ENCODE measurements around the gene ZBTB16. TPM values are rescaled to one million over a fixed set of nuclear protein-coding genes. Genes with fewer than 3 reads are reported as not detected.

ZBTB16 gene
- total and polyA plus RNA-seq, 2 experiments from 2014 or later = 0.29 to 1.4 TPM

DNA sequence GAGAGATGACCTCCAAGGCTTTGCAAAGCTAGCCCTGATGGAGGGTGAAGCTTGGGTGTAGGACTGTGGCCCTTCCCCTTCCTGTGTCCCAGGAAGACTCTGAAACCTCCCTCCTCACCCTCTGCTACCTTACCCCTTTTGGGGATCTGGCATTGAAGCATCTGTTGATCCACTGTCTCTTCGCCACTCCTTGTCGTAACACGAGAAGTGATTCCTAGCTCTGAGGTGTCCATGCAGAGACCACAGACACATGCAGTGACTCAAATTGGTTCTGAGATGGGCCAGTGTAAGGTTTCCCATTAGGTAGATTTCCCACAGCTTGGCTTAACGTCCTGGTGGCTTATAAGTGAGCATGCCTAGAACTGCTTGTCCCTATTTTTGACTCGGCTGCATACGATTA lies 101.4 kb downstream of the ZBTB16 start:
- Histone ChIP-seq H3K36me3 (ENCODE audit: insufficient read depth) (no peaks in the 10 kb centered on the region), H3F3A (replicated peaks; ENCODE audit: low read depth) (no peaks in the 10 kb centered on the region), H3K9me2 (ENCODE audit: insufficient read depth) (no peaks in the 10 kb centered on the region), H3K79me2 (replicated peaks; ENCODE audit: insufficient read depth) (no peaks in the 10 kb centered on the region), H3K27me3 (ENCODE audit: insufficient read depth) (no peaks in the 10 kb centered on the region), H3K4me2 (no peak overlapping the region), H3K27ac (ENCODE audit: low read depth) (no peak overlapping the region), H2AFZ (peak overlapping the region; percentile 32), H3K4me3 (no peak overlapping the region), H4K20me1 (replicated peaks; ENCODE audit: insufficient read depth) (no peaks in the 10 kb centered on the region), H3K4me1 (ENCODE audit: insufficient read depth) (peaks cover 13% of the 10 kb centered on the region; the same call in 1 of the 2 replicates)
- TF ChIP-seq JUNB (IDR thresholded peaks at IDR 0.05; ENCODE audit: unreplicated experiment) (no peak), ETS1 (IDR thresholded peaks at IDR 0.05) (no peak)
- TF ChIP-seq, protein P1, sequence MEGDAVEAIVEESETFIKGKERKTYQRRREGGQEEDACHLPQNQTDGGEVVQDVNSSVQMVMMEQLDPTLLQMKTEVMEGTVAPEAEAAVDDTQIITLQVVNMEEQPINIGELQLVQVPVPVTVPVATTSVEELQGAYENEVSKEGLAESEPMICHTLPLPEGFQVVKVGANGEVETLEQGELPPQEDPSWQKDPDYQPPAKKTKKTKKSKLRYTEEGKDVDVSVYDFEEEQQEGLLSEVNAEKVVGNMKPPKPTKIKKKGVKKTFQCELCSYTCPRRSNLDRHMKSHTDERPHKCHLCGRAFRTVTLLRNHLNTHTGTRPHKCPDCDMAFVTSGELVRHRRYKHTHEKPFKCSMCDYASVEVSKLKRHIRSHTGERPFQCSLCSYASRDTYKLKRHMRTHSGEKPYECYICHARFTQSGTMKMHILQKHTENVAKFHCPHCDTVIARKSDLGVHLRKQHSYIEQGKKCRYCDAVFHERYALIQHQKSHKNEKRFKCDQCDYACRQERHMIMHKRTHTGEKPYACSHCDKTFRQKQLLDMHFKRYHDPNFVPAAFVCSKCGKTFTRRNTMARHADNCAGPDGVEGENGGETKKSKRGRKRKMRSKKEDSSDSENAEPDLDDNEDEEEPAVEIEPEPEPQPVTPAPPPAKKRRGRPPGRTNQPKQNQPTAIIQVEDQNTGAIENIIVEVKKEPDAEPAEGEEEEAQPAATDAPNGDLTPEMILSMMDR (conservative IDR thresholded peaks at IDR 0.05; ENCODE audit: low read depth in 2 of 2) = no peak
- Mint-ChIP-seq H3K4me1 (peaks cover 20% of the 10 kb centered on the region), H3K36me3 (ENCODE audit: low read depth) (no peaks in the 10 kb centered on the region; the same call in 2 of the 3 replicates), H3K27ac (no peak overlapping the region), H3K9me3 (no peaks in the 10 kb centered on the region), H3K27me3 (ENCODE audit: insufficient read depth, low read depth, poor library complexity) (peaks cover 3% of the 10 kb centered on the region), H3K4me3 (no peak overlapping the region)
- ATAC-seq (no peak), DNase-seq (ENCODE audit: low spot score) (no peak)

- no peak for ATAC-seq
- Mint-ChIP-seq H3K36me3 (ENCODE audit: low read depth) (no peaks in the 10 kb centered on the region; the same call in 2 of the 3 replicates), H3K4me1 (peaks cover 22% of the 10 kb centered on the region), H3K27me3 (ENCODE audit: insufficient read depth, low read depth, poor library complexity) (peaks cover 4% of the 10 kb centered on the region), H3K4me3 (no peak overlapping the region), H3K9me3 (no peaks in the 10 kb centered on the region), H3K27ac (no peak overlapping the region)
- H4K20me1 ChIP-seq (replicated peaks; ENCODE audit: insufficient read depth) = no peaks in the 10 kb centered on the region
- no peaks in the 10 kb centered on the region for H3K79me2 ChIP-seq (replicated peaks; ENCODE audit: insufficient read depth)
- 0 out of 2 replicates have a peak overlapping the region, but pooled peaks have one; percentile 32 for H2AFZ ChIP-seq
- no peaks in the 10 kb centered on the region for H3K9me2 ChIP-seq (ENCODE audit: insufficient read depth)
- H3F3A ChIP-seq (replicated peaks; ENCODE audit: low read depth) = no peaks in the 10 kb centered on the region
- no peak for DNase-seq (ENCODE audit: low spot score)
- TF ChIP-seq CREB1 (CRISPR knock-in tag; IDR thresholded peaks at IDR 0.05; ENCODE audit: low read depth) (no peak), ZNF114 (CRISPR knock-in tag; IDR thresholded peaks at IDR 0.05) (no peak), STAT1 (IDR thresholded peaks at IDR 0.05; ENCODE audit: unreplicated experiment) (no peak)
- TF ChIP-seq, protein P1 (conservative IDR thresholded peaks at IDR 0.05; ENCODE audit: low read depth in 2 of 2) = no peak
- H3K27me3 ChIP-seq (ENCODE audit: insufficient read depth) = no peaks in the 10 kb centered on the region
- H3K4me3 ChIP-seq = no peak overlapping the region
- peaks cover 16% of the 10 kb centered on the region for H3K4me1 ChIP-seq (ENCODE audit: insufficient read depth)
- H3K4me2 ChIP-seq = no peak overlapping the region
- no peak overlapping the region for H3K27ac ChIP-seq (ENCODE audit: low read depth)
- H3K36me3 ChIP-seq (ENCODE audit: insufficient read depth) = no peaks in the 10 kb centered on the region
These were observed 102.2 kb downstream of the ZBTB16 start for GRCh38 chr11:114161486-114162250.

All from GM23338 (cell line).